ENCODE data around the gene LRRFIP1.

GRCh38 chr2:237616373-237616733, 11.0 kb upstream of the LRRFIP1 start:
- TF ChIP-seq CTCF (IDR thresholded peaks at IDR 0.05) (no peak), POLR2A (IDR thresholded peaks at IDR 0.05; ENCODE audit: low read depth) (no peak), POLR2AphosphoS5 (IDR thresholded peaks at IDR 0.05) (no peak), EP300 (IDR thresholded peaks at IDR 0.05) (no peak)

Data from esophagus muscularis mucosa (tissue), 4 donors.